Thymus (tissue), 11 donors: ENCODE measurements around the gene TMCC3. TPM values are rescaled to one million over a fixed set of nuclear protein-coding genes. Genes with fewer than 3 reads are reported as not detected.

Experiments used
- DNase-seq, 9 donors: peaks; one replicate each; pipeline ENCODE4 v3.0.0-alpha.2; 2013; ENCODE audit warnings: low spot score in 9 of 9, low read depth in 6 of 9, missing footprints in 1 of 9
- H3K27ac ChIP-seq, 2 donors: one replicate each; pipeline ENCODE4 v1.5.1; 2013; ENCODE audit warnings: control low read depth in 1 of 2, low read depth in 1 of 2, low read length in 1 of 2, mild to moderate bottlenecking in 1 of 2, moderate library complexity in 1 of 2
- H3K27me3 ChIP-seq, 2 donors: one replicate each; pipeline ENCODE4 v1.5.1; 2013; ENCODE audit warnings: low read length in 1 of 2; ENCODE audit not compliant: control insufficient read depth in 2 of 2, insufficient read depth in 1 of 2
- H3K36me3 ChIP-seq, 2 donors: one replicate each; pipeline ENCODE4 v1.5.1; 2013; ENCODE audit warnings: low read length in 1 of 2, mild to moderate bottlenecking in 1 of 2, moderate library complexity in 1 of 2; ENCODE audit not compliant: control insufficient read depth in 2 of 2, insufficient read depth in 2 of 2
- H3K4me1 ChIP-seq, 2 donors: one replicate each; pipeline ENCODE4 v1.5.1; 2013; ENCODE audit warnings: low read length in 2 of 2; ENCODE audit not compliant: control insufficient read depth in 2 of 2, insufficient read depth in 2 of 2
- H3K4me3 ChIP-seq, 2 donors: one replicate each; pipeline ENCODE4 v1.5.1; 2013; ENCODE audit warnings: low read length in 2 of 2, control low read depth in 1 of 2, mild to moderate bottlenecking in 1 of 2
- H3K9me3 ChIP-seq, 2 donors: one replicate each; pipeline ENCODE4 v1.5.1; 2013; ENCODE audit warnings: low read length in 1 of 2, mild to moderate bottlenecking in 1 of 2; ENCODE audit not compliant: control insufficient read depth in 2 of 2, insufficient read depth in 1 of 2
- WGBS: extraction: QIAGEN DNeasy Blood & Tissue Kit; methylation state at CpG from one replicate; pipeline ENCODE4 v1.1.7; 2013; 5-methylcytosine and 5-hydroxymethylcytosine counted together
- polyA plus RNA-seq: library from polyadenylated mRNA; stranded (reverse); fragments of 200-250 nt; gene quantifications from one replicate; pipeline ENCODE4 v1.2.3, GENCODE V29; 2013
- total RNA-seq: library from RNA; stranded (reverse); fragments of 120-200 nt; gene quantifications from one replicate; pipeline ENCODE4 v1.2.4, GENCODE V29; 2013
- donor health status: healthy.

TMCC3 gene
- total and polyA plus RNA-seq, 2 donors = 3.0 to 4.0 TPM

DNA sequence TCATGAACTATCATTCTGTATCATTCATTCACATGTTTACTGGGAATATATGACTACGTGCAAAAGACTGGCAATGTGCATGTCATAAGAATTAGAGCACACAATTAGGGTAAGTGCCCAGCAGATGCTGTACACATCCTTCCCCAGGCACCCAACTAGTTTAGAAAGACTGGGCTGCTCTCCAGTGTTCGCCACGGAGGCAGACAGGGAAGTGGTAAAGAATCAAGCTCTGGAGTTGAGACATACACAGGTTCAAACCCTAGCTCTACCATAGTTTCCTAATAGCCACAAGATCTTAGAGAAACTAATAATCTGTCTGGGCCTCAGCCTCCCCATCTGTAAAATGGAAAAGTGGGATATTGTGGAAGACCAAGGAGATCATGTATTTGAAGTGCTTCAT is 6.8 kb downstream of the TMCC3 start:
- H3K27ac ChIP-seq = no peak overlapping the region

DNA sequence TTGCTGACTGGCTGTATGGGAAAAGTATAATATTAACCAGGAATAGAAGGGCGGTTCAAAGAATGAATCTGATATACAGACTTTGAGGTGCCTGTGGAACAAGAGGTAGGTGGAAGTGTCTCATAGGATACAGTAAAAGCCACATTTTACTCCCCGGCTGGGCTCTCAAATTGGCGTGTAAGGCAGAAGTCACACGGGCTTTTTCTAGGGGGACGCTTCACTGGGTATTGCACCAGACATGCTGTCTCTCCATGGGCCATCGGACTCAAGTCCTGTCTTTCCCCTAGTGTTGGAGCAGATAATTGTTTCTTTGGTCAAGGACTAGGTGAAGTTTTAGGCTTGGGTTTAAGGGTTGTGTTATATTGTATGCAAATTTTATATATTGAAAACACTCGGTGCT is 9.1 kb downstream of the TMCC3 start:
- no peaks in the 10 kb centered on the region for H3K4me1 ChIP-seq
- H3K27me3 ChIP-seq = peaks cover 0 to 30% of the 10 kb centered on the region in 2 donors
- no peaks in the 10 kb centered on the region for H3K9me3 ChIP-seq
- WGBS = 97% methylated on average over 7 of the region's 7 CpGs
- no peak for DNase-seq
- H3K36me3 ChIP-seq = no peaks in the 10 kb centered on the region
- H3K27ac ChIP-seq = no peak overlapping the region
- H3K4me3 ChIP-seq = no peak overlapping the region

More for the DNA sequence above, 6.8 kb downstream of the TMCC3 start:
- Histone ChIP-seq H3K4me1 (no peaks in the 10 kb centered on the region), H3K36me3 (no peaks in the 10 kb centered on the region), H3K27me3 (peaks cover 4 to 48% of the 10 kb centered on the region in 2 donors), H3K4me3 (no peak overlapping the region), H3K9me3 (no peaks in the 10 kb centered on the region)
- WGBS = 75% methylated on average over 3 of the region's 3 CpGs
- no peak for DNase-seq

DNA sequence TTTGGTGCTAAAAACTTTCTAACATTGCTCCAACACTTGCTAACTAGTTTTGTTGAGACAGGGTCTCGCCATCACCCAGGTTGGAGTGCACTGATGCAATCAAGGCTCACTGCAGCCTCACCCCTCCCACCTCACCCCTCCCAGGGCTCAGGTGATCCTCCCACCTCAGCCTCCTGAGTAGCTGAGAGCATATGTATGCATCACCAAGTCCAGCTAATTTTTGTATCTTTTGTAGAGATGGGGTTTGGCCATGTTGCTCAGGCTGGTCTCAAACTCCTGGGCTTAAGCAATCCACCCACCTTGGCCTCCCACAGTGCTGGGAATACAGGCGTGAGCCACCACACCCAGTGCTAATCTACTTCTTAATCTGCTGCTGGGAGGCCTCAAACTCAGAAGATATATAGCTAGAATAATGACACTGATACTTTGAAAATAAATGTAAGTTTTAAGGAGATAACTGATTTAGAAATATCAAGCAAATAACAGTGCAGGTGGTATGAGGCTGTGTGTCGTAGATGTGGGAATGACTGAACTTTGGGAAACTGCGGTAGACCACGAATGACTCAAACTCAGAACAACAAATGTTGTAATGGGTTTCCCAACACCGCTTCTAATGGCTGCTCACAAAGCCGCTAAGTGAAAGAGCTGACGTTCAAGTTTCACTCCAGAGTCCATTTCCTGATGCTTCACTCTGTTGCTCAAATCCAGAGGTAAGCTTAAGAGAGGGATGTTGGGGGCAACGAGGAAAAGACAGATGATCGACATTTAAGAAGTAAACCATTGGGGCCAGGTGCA is 10.0 kb downstream of the TMCC3 start:
- no peak overlapping the region for H3K27ac ChIP-seq
- no peak overlapping the region for H3K4me3 ChIP-seq
- DNase-seq = no peak
- no peaks in the 10 kb centered on the region for H3K36me3 ChIP-seq
- H3K4me1 ChIP-seq = no peaks in the 10 kb centered on the region
- peaks cover 0 to 27% of the 10 kb centered on the region in 2 donors for H3K27me3 ChIP-seq
- 84% methylated on average over 10 of the region's 10 CpGs for WGBS
- H3K9me3 ChIP-seq = no peaks in the 10 kb centered on the region

DNA sequence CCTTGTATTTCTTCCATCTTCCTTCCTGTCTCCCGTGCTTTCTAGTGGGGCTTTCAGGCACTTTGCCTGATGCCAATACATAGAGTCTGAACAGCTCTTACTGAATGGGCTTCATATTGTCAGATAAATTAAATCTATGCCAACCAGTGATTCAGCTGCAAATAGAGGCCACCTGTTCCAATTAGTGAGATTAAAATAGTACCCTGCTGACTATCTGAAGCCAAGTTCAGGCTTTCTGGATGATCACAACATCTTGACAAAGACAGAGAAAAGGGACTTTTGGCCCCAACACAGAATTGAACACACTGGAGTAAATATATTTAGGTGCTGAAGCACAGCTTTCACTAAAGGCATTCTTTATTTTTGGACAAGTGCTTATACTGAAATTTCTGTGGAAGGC is 11.8 kb downstream of the TMCC3 start:
- H3K27me3 ChIP-seq = peaks cover 0 to 9% of the 10 kb centered on the region in 2 donors
- no peaks in the 10 kb centered on the region for H3K4me1 ChIP-seq
- no peaks in the 10 kb centered on the region for H3K36me3 ChIP-seq
- DNase-seq = no peak
- no peaks in the 10 kb centered on the region for H3K9me3 ChIP-seq
- H3K4me3 ChIP-seq = no peak overlapping the region
- WGBS = 95% methylated on average over 1 of the region's 1 CpG
- no peak overlapping the region for H3K27ac ChIP-seq

DNA sequence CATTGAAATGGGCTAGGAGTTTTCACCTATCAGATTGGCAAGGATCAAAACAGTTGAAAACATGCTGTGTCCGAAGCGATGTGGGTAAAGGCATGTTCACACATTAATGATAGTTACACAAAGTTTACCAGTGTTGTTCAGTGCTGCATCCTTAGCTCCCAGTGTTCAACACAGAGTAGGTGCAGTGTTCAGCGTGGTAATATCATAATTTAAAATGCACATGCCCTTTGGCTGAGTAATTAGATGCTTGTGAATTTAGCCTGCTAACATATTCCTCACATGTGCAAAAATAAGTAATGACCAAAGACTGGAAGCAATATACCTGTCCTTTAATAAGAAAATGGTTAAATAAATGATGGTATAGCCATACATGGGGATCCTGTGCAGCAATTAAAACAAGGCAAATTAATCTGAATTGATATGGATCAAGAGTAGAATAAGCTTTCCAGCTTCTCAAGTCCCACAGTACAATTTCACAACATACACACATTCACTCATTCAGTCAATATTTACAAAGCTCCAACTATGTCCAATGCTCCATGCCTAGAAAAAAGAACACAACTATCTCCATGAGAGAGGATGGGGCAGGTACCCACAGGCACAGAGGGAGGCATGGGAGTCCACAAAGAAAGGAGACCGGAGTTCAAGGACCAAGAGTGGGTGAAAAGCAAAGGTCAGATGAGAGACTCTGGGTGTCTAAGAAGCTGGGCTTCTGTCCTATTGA is 12.8 kb downstream of the TMCC3 start:
- no peak for DNase-seq
- H3K27me3 ChIP-seq = peaks cover 0 to under 1% of the 10 kb centered on the region in 2 donors
- 96% methylated on average over 4 of the region's 4 CpGs for WGBS
- H3K4me1 ChIP-seq = no peaks in the 10 kb centered on the region
- H3K27ac ChIP-seq = no peak overlapping the region
- no peak overlapping the region for H3K4me3 ChIP-seq
- no peaks in the 10 kb centered on the region for H3K36me3 ChIP-seq
- H3K9me3 ChIP-seq = no peaks in the 10 kb centered on the region

DNA sequence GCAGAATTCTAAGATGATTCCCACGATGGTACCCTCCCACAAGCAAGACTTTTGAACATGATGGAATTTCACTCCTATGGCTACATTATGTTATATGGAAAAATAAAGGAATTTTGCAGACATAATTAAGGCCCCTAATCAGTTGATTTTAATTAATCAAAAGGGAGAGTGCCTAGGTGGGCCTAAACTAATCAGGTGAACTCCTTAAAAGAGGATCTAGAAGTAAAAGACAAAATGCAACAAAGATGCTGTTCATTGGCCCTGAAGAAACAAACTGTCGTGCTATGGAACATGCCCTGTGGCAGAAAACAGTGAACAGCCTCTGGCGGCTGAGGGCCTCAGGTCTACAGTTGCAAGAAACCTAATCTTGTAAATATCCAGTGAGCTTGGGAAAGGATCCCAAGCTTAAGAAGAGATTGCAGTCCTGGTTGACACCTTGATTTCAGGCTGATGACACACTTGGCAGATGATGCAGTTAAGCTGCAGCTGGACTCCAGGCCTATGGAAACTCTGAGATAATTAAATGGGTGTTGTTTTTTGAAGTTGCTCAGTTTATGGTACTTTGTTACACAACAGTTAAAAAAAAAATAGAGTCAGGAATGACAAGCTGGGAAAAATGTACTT is 13.8 kb downstream of the TMCC3 start:
- Histone ChIP-seq H3K4me3 (no peak overlapping the region), H3K36me3 (no peaks in the 10 kb centered on the region), H3K4me1 (no peaks in the 10 kb centered on the region), H3K27me3 (no peaks in the 10 kb centered on the region), H3K27ac (no peak overlapping the region), H3K9me3 (no peaks in the 10 kb centered on the region)
- no peak for DNase-seq
- WGBS = 84% methylated on average over 3 of the region's 3 CpGs

DNA sequence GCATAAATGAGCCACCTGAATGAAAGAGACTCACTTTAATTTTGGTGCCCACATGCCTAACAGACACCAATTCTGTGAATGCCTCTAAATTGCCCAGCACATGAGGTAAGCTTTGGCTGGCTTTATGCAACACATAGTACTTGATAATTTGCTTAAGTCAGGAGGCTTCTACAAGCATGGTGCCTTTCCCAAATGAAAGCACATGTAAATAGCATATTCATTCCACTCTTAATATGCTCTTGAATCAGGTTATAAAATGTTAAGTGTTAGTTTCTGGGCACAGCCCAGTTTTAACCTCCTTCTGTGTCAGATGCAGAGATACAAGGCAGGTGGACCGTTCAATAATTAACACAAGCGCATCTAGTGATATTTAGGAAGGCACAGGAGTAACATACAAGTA is 15.6 kb downstream of the TMCC3 start:
- H3K4me3 ChIP-seq = no peak overlapping the region

DNA sequence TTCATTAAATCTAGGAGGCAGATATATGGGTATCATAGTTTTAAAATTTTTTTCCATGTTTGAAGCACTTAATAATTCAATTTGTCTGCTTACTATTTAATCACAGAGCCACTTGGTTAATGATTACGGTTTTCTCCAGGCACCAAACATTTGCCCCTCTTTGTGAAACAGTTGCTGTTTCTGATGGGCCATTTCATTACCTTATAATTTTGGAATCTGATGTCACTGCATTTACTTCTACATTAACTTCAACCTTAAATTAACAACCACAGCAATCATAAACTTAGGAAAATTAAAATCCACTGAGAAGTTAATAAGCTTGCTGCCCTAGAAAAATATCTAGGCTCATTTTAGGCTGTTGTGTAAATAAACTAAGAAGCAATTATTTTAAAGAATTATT is 17.0 kb downstream of the TMCC3 start:
- Histone ChIP-seq H3K27me3 (no peaks in the 10 kb centered on the region), H3K4me3 (no peak overlapping the region), H3K27ac (no peak overlapping the region), H3K9me3 (no peaks in the 10 kb centered on the region), H3K36me3 (no peaks in the 10 kb centered on the region), H3K4me1 (no peaks in the 10 kb centered on the region)
- DNase-seq = no peak
- 98% methylated on average over 1 of the region's 1 CpG for WGBS

More for the DNA sequence above, 15.6 kb downstream of the TMCC3 start:
- Histone ChIP-seq H3K27ac (no peak overlapping the region), H3K9me3 (no peaks in the 10 kb centered on the region), H3K36me3 (no peaks in the 10 kb centered on the region), H3K27me3 (no peaks in the 10 kb centered on the region), H3K4me1 (no peaks in the 10 kb centered on the region)
- no peak for DNase-seq
- 97% methylated on average over 2 of the region's 2 CpGs for WGBS

DNA sequence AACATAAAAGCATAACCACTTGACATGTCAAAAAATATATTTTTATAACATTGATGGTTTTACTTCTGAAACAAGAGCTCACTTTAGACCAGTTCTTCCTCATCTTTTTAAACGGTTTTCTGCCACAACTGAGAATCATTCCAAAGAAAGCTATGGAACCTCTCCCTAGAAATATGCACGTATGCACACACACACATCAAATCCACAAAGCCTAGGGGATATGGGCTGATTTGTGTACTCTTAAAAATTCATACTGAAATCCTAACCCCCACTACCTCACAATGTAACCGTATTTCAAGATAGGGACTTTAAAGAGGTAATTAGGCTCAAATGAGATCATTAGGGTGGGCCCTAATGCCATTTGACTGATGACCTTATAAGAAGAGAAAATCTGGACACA is 19.3 kb downstream of the TMCC3 start:
- Histone ChIP-seq H3K27me3 (no peaks in the 10 kb centered on the region), H3K27ac (no peak overlapping the region), H3K4me1 (no peaks in the 10 kb centered on the region), H3K9me3 (no peaks in the 10 kb centered on the region), H3K4me3 (no peak overlapping the region), H3K36me3 (no peaks in the 10 kb centered on the region)
- no peak for DNase-seq
- WGBS = 96% methylated on average over 3 of the region's 3 CpGs
